PC-9 (cell line): ENCODE measurements around the gene KLHDC4. TPM values are rescaled to one million over a fixed set of nuclear protein-coding genes. Genes with fewer than 3 reads are reported as not detected.

Source experiments
- BruUV-seq: library from RNA; stranded (reverse); fragments of 400-500 nt; replicated peaks from 2 replicates; lab custom pipeline; 2021; lab: Mats Ljungman, UMichigan
- CTCF ChIA-PET: fragments of 300-600 bp; sonication (Branson Sonifier 250); formaldehyde crosslinking; loops from one replicate; lab custom pipeline; 2022; ENCODE audit warnings: antibody characterized with exemption; lab: Charles Lee
- POLR2A ChIA-PET: fragments of 300-600 bp; sonication (Branson Sonifier 250); formaldehyde crosslinking; loops from one replicate; lab custom pipeline; 2022; ENCODE audit warnings: antibody characterized with exemption; ENCODE audit not compliant: unreplicated experiment; lab: Charles Lee
- DNase-seq, 2 experiments: peaks; one replicate each; pipeline versions ENCODE4 v3.0.0 to v3.0.0-alpha.2; 2015 to 2022; ENCODE audit warnings: mixed read lengths in 1 of 2
- H2AFZ ChIP-seq: fragments of 200-600 bp; sonication (generic); 2 replicates; pipeline ENCODE4 v1.8.1; 2017; ENCODE audit warnings: antibody characterized with exemption
- H3F3A ChIP-seq: fragments of 200-600 bp; sonication (generic); 2 replicates; pipeline ENCODE4 v1.8.1; 2017; ENCODE audit warnings: antibody characterized with exemption, mild to moderate bottlenecking, low read depth; ENCODE audit not compliant: insufficient read depth
- H3K27ac ChIP-seq: fragments of 200-600 bp; sonication (generic); 2 replicates; pipeline ENCODE4 v1.6.1; 2016; ENCODE audit warnings: mixed run types
- H3K27me3 ChIP-seq: fragments of 200-600 bp; sonication (generic); 2 replicates; pipeline ENCODE4 v1.6.1; 2016; ENCODE audit warnings: low read depth, mixed run types; ENCODE audit not compliant: insufficient read depth
- H3K36me3 ChIP-seq: fragments of 200-600 bp; sonication (generic); 2 replicates; pipeline ENCODE4 v1.6.1; 2016; ENCODE audit warnings: low read depth, mixed run types
- H3K4me1 ChIP-seq: fragments of 200-600 bp; sonication (generic); replicated peaks from 2 replicates; pipeline ENCODE4 v1.6.1; 2016; ENCODE audit warnings: mixed run types; ENCODE audit not compliant: insufficient read depth
- H3K4me2 ChIP-seq: fragments of 200-600 bp; sonication (generic); 2 replicates; pipeline ENCODE4 v1.6.1; 2017; ENCODE audit warnings: mixed run types
- H3K4me3 ChIP-seq: fragments of 200-600 bp; sonication (generic); 2 replicates; pipeline ENCODE4 v1.6.1; 2016; ENCODE audit warnings: mixed run types
- H3K79me2 ChIP-seq: fragments of 200-600 bp; sonication (generic); 2 replicates; pipeline ENCODE4 v1.6.1; 2017; ENCODE audit warnings: low read depth, mixed run types
- H3K9me2 ChIP-seq: fragments of 200-600 bp; sonication (generic); 2 replicates; pipeline ENCODE4 v1.8.1; 2017; ENCODE audit warnings: mild to moderate bottlenecking; ENCODE audit not compliant: insufficient read depth
- H3K9me3 ChIP-seq: fragments of 200-600 bp; sonication (generic); 2 replicates; pipeline ENCODE4 v1.8.1; 2016; ENCODE audit warnings: low read depth; ENCODE audit not compliant: insufficient read depth
- H4K20me1 ChIP-seq: fragments of 200-600 bp; sonication (generic); 2 replicates; pipeline ENCODE4 v1.8.1; 2017; ENCODE audit not compliant: insufficient read depth
- CTCF ChIP-seq: fragments of 200-600 bp; sonication (generic); conservative IDR thresholded peaks from 2 replicates; pipeline ENCODE4 v1.6.1; 2017; ENCODE audit warnings: mixed run types, antibody characterized with exemption, mild to moderate bottlenecking, moderate library complexity
- EZH2 ChIP-seq: fragments of 200-600 bp; sonication (generic); IDR thresholded peaks from 2 replicates; pipeline ENCODE4 v1.8.0; 2017; ENCODE audit warnings: antibody characterized with exemption, low read depth
- intact Hi-C: fragments of 100-400 bp; cut with micrococcal nuclease; formaldehyde crosslinking; loops from one replicate; pipeline ENCODE4 v1.10.0; 2022; ENCODE audit not compliant: unreplicated experiment
- total RNA-seq: library from RNA; stranded (reverse); gene quantifications from 2 replicates; pipeline ENCODE4 v1.2.3, GENCODE V29; 2021

Gene KLHDC4
- total RNA-seq, 1 experiment from 2014 or later = 66.5 TPM

- H3K27me3 ChIP-seq = no peaks in the 10 kb centered on the region
- BruUV-seq = no TSS peak
- TF ChIP-seq CTCF = no peak
- TF ChIP-seq EZH2 = no peak
- intact Hi-C loops = no loop called here
- no peak overlapping the region for H3K4me3 ChIP-seq
- H3K79me2 ChIP-seq = no peaks in the 10 kb centered on the region
- no peak overlapping the region for H3K27ac ChIP-seq
- POLR2A ChIA-PET = no interaction called here
- H3K9me3 ChIP-seq = no peaks in the 10 kb centered on the region
- H3K4me1 ChIP-seq = no peaks in the 10 kb centered on the region
- peaks cover 8% of the 10 kb centered on the region for H4K20me1 ChIP-seq
- no peak overlapping the region for H2AFZ ChIP-seq
- no peaks in the 10 kb centered on the region for H3F3A ChIP-seq
- H3K36me3 ChIP-seq = peaks cover 3% of the 10 kb centered on the region
- no peaks in the 10 kb centered on the region for H3K9me2 ChIP-seq
- no peak for DNase-seq
- CTCF ChIA-PET = no interaction called here
- no peak overlapping the region for H3K4me2 ChIP-seq
Measured at GRCh38 chr16:87712184-87712762, 53.5 kb downstream of the KLHDC4 start.

GRCh38 chr16:87710887-87711286, 54.9 kb downstream of the KLHDC4 start:
- Histone ChIP-seq H3K9me3 (no peaks in the 10 kb centered on the region), H3K79me2 (no peaks in the 10 kb centered on the region), H3K4me3 (no peak overlapping the region), H3K4me2 (no peak overlapping the region), H3F3A (no peaks in the 10 kb centered on the region), H2AFZ (no peak overlapping the region), H4K20me1 (peaks cover 8% of the 10 kb centered on the region), H3K9me2 (no peaks in the 10 kb centered on the region), H3K4me1 (no peaks in the 10 kb centered on the region), H3K36me3 (peaks cover 3% of the 10 kb centered on the region), H3K27me3 (no peaks in the 10 kb centered on the region), H3K27ac (no peak overlapping the region)
- TF ChIP-seq EZH2 (no peak), CTCF (no peak)
- DNase-seq = no peak
- ChIA-PET CTCF (no interaction called here), POLR2A (no interaction called here)
- no TSS peak for BruUV-seq
- intact Hi-C loops = no loop called here

GRCh38 chr16:87709677-87710076, 56.1 kb downstream of the KLHDC4 start:
- Histone ChIP-seq H3F3A (no peaks in the 10 kb centered on the region), H3K79me2 (no peaks in the 10 kb centered on the region), H3K4me1 (no peaks in the 10 kb centered on the region), H4K20me1 (peaks cover 18% of the 10 kb centered on the region), H3K9me2 (no peaks in the 10 kb centered on the region), H3K27me3 (no peaks in the 10 kb centered on the region), H3K4me3 (no peak overlapping the region), H3K36me3 (peaks cover 3% of the 10 kb centered on the region; the same call in 1 of the 2 replicates), H3K9me3 (no peaks in the 10 kb centered on the region), H3K27ac (no peak overlapping the region), H2AFZ (no peak overlapping the region), H3K4me2 (no peak overlapping the region)
- ChIA-PET CTCF (no interaction called here), POLR2A (no interaction called here)
- no TSS peak for BruUV-seq
- DNase-seq = no peak
- intact Hi-C loops = no loop called here
- no peak for TF ChIP-seq CTCF
- TF ChIP-seq EZH2 = no peak
